BE2C (cell line): ENCODE data around the gene SLC16A7.

Source experiments
- DNase-seq: peaks from one replicate; pipeline ENCODE4 v3.0.0-alpha.2; 2020
- H3K27me3 ChIP-seq: fragments of 250-450 bp; sonication (Bioruptor Pico); 2 replicates; pipeline ENCODE4 v1.5.1; 2020; ENCODE audit warnings: mild to moderate bottlenecking
- H3K36me3 ChIP-seq: fragments of 250-450 bp; sonication (Bioruptor Pico); 2 replicates; pipeline ENCODE4 v1.5.1; 2020; ENCODE audit warnings: mild to moderate bottlenecking
- H3K4me1 ChIP-seq: fragments of 250-450 bp; sonication (Bioruptor Pico); 2 replicates; pipeline ENCODE4 v1.5.1; 2020
- H3K4me3 ChIP-seq: 2 replicates; pipeline ENCODE4 v1.5.1; 2011; ENCODE audit warnings: low read depth, low read length
- H3K9me3 ChIP-seq: fragments of 250-450 bp; sonication (Bioruptor Pico); 2 replicates; pipeline ENCODE4 v1.5.1; 2020
- CTCF ChIP-seq: IDR thresholded peaks from 2 replicates; pipeline ENCODE4 v1.5.1; 2012; ENCODE audit warnings: mild to moderate bottlenecking, low read depth, low read length

SLC16A7 gene

GRCh38 chr12:59678759-59679411 is 83.1 kb downstream of the SLC16A7 start:
- Histone ChIP-seq H3K4me3 (no peak overlapping the region), H3K27me3 (no peaks in the 10 kb centered on the region), H3K9me3 (no peaks in the 10 kb centered on the region), H3K4me1 (no peaks in the 10 kb centered on the region), H3K36me3 (no peaks in the 10 kb centered on the region)
- TF ChIP-seq CTCF: no peak
- no peak for DNase-seq

GRCh38 chr12:59689776-59690175 is 93.9 kb downstream of the SLC16A7 start:
- no peaks in the 10 kb centered on the region for H3K36me3 ChIP-seq
- no peaks in the 10 kb centered on the region for H3K9me3 ChIP-seq
- no peaks in the 10 kb centered on the region for H3K27me3 ChIP-seq
- H3K4me3 ChIP-seq: no peak overlapping the region
- no peak for TF ChIP-seq CTCF
- H3K4me1 ChIP-seq: no peaks in the 10 kb centered on the region
- no peak for DNase-seq

GRCh38 chr12:59695379-59695778 is 99.5 kb downstream of the SLC16A7 start:
- no peak for DNase-seq
- Histone ChIP-seq H3K36me3 (no peaks in the 10 kb centered on the region), H3K4me1 (no peaks in the 10 kb centered on the region), H3K9me3 (no peaks in the 10 kb centered on the region), H3K27me3 (no peaks in the 10 kb centered on the region), H3K4me3 (no peak overlapping the region)
- TF ChIP-seq CTCF: no peak

- H3K9me3 ChIP-seq: no peaks in the 10 kb centered on the region
- DNase-seq: no peak
- no peaks in the 10 kb centered on the region for H3K4me1 ChIP-seq
- no peak overlapping the region for H3K4me3 ChIP-seq
- no peaks in the 10 kb centered on the region for H3K36me3 ChIP-seq
- H3K27me3 ChIP-seq: no peaks in the 10 kb centered on the region
- no peak for TF ChIP-seq CTCF
Observed at GRCh38 chr12:59698600-59698999, 102.8 kb downstream of the SLC16A7 start.

GRCh38 chr12:59699421-59700152 is 103.8 kb downstream of the SLC16A7 start:
- no peak for DNase-seq
- H3K4me3 ChIP-seq: no peak overlapping the region
- H3K36me3 ChIP-seq: no peaks in the 10 kb centered on the region
- no peaks in the 10 kb centered on the region for H3K4me1 ChIP-seq
- H3K9me3 ChIP-seq: no peaks in the 10 kb centered on the region
- TF ChIP-seq CTCF: no peak
- no peaks in the 10 kb centered on the region for H3K27me3 ChIP-seq

GRCh38 chr12:59700153-59700450 is 104.3 kb downstream of the SLC16A7 start:
- Histone ChIP-seq H3K4me1 (no peaks in the 10 kb centered on the region), H3K9me3 (no peaks in the 10 kb centered on the region), H3K36me3 (no peaks in the 10 kb centered on the region), H3K4me3 (no peak overlapping the region), H3K27me3 (no peaks in the 10 kb centered on the region)
- TF ChIP-seq CTCF: no peak
- DNase-seq: no peak
